ENCODE measurements around the gene DNAJA4. TPM values are rescaled to one million over a fixed set of nuclear protein-coding genes. Genes with fewer than 3 reads are reported as not detected.

Gene DNAJA4
- total RNA-seq, 2 experiments from 2014 or later = 47.0 to 48.5 TPM

- H3K27ac ChIP-seq (ENCODE audit: low read depth in 1 of 2, low read length in 2 of 2) = no peak overlapping the region
- peaks cover 0 to under 1% of the 10 kb centered on the region in 2 experiments for H3K27me3 ChIP-seq (ENCODE audit: control insufficient read depth in 1 of 2, insufficient read depth in 2 of 2, low read length in 2 of 2)
- ATAC-seq (ENCODE audit: poor library complexity) = no peak
- Mint-ChIP-seq H3K9me3 (no peaks in the 10 kb centered on the region), H3K36me3 (ENCODE audit: low read depth) (peaks cover 10% of the 10 kb centered on the region), H3K27me3 (no peaks in the 10 kb centered on the region), H3K27ac (peak overlapping the region; percentile 10), H3K4me1 (ENCODE audit: low read depth) (peaks cover 30% of the 10 kb centered on the region), H3K4me3 (peak overlapping the region; percentile 80)
- H3K9me3 ChIP-seq (ENCODE audit: control insufficient read depth in 1 of 2, insufficient read depth in 1 of 2, low read length in 2 of 2) = no peaks in the 10 kb centered on the region
- no peaks in the 10 kb centered on the region for H3K36me3 ChIP-seq (ENCODE audit: insufficient read depth, low read length)
- TF ChIP-seq CTCF (IDR thresholded peaks at IDR 0.05) = no peak
- ChIA-PET POLR2A (no interaction called here), CTCF (interaction anchor here (2.0 kb wide), 1 partner anchor 122 kb away, joined by 6 read pairs; no protein-coding TSS in a partner anchor)
- DNase-seq = no peak
- peaks cover 18% of the 10 kb centered on the region for H3K4me1 ChIP-seq (ENCODE audit: insufficient read depth, low read length)
- no peak overlapping the region for H3K4me3 ChIP-seq (ENCODE audit: low read length)
- intact Hi-C loops (cut with DNase I, micrococcal nuclease) = loop anchor here in 1 of 2 experiments (2.0 to 10.0 kb wide), 3 partner anchors 243 to 571 kb away; partner anchors contain the start of genes MORF4L1 and PSMA4
Observed at GRCh38 chr15:78301326-78301725, 37.0 kb downstream of the DNAJA4 start.

- no peak overlapping the region for H3K27ac ChIP-seq (ENCODE audit: low read depth in 1 of 2, low read length in 2 of 2)
- peak overlapping the region; percentile 80 for H3K4me3 Mint-ChIP-seq
Observed at GRCh38 chr15:78301828-78302227, 37.5 kb downstream of the DNAJA4 start.

GRCh38 chr15:78302579-78303312 lies 38.4 kb downstream of the DNAJA4 start:
- DNase-seq (no peak), ATAC-seq (ENCODE audit: poor library complexity) (no peak)
- H3K4me3 Mint-ChIP-seq = peak overlapping the region; percentile 43
- peaks cover 4% of the 10 kb centered on the region for H3K27me3 Mint-ChIP-seq
- no peak for TF ChIP-seq CTCF (IDR thresholded peaks at IDR 0.05)
- intact Hi-C loops (cut with DNase I, micrococcal nuclease) = loop anchor here in 1 of 2 experiments (10.0 kb wide), 2 partner anchors 242 to 412 kb away; partner anchors contain the start of gene PSMA4
- Histone ChIP-seq H3K36me3 (ENCODE audit: insufficient read depth, low read length) (no peaks in the 10 kb centered on the region), H3K27me3 (ENCODE audit: control insufficient read depth in 1 of 2, insufficient read depth in 2 of 2, low read length in 2 of 2) (peaks cover 0 to 3% of the 10 kb centered on the region in 2 experiments), H3K27ac (ENCODE audit: low read depth in 1 of 2, low read length in 2 of 2) (no peak overlapping the region), H3K9me3 (ENCODE audit: control insufficient read depth in 1 of 2, insufficient read depth in 1 of 2, low read length in 2 of 2) (no peaks in the 10 kb centered on the region), H3K4me3 (ENCODE audit: low read length) (no peak overlapping the region), H3K4me1 (ENCODE audit: insufficient read depth, low read length) (peaks cover 18% of the 10 kb centered on the region)
- H3K9me3 Mint-ChIP-seq = no peaks in the 10 kb centered on the region
- H3K36me3 Mint-ChIP-seq (ENCODE audit: low read depth) = peaks cover 10% of the 10 kb centered on the region
- no peak overlapping the region for H3K27ac Mint-ChIP-seq
- CTCF ChIA-PET = no interaction called here
- POLR2A ChIA-PET = no interaction called here
- H3K4me1 Mint-ChIP-seq (ENCODE audit: low read depth) = peaks cover 21% of the 10 kb centered on the region

More at GRCh38 chr15:78301828-78302227, 37.5 kb downstream of the DNAJA4 start:
- Histone ChIP-seq H3K9me3 (ENCODE audit: control insufficient read depth in 1 of 2, insufficient read depth in 1 of 2, low read length in 2 of 2) (no peaks in the 10 kb centered on the region), H3K36me3 (ENCODE audit: insufficient read depth, low read length) (no peaks in the 10 kb centered on the region), H3K27me3 (ENCODE audit: control insufficient read depth in 1 of 2, insufficient read depth in 2 of 2, low read length in 2 of 2) (peaks cover 0 to 3% of the 10 kb centered on the region in 2 experiments), H3K4me3 (ENCODE audit: low read length) (no peak overlapping the region), H3K4me1 (ENCODE audit: insufficient read depth, low read length) (peaks cover 18% of the 10 kb centered on the region)
- H3K36me3 Mint-ChIP-seq (ENCODE audit: low read depth) = peaks cover 10% of the 10 kb centered on the region
- peaks cover 27% of the 10 kb centered on the region for H3K4me1 Mint-ChIP-seq (ENCODE audit: low read depth)
- DNase-seq (no peak), ATAC-seq (ENCODE audit: poor library complexity) (no peak)
- no peaks in the 10 kb centered on the region for H3K9me3 Mint-ChIP-seq
- ChIA-PET POLR2A (no interaction called here), CTCF (interaction anchor here (0.5 to 2.0 kb wide), 2 partner anchors 61 to 121 kb away, joined by 3 to 6 read pairs; no protein-coding TSS in a partner anchor)
- no peak for TF ChIP-seq CTCF (IDR thresholded peaks at IDR 0.05)
- H3K27ac Mint-ChIP-seq = no peak overlapping the region
- H3K27me3 Mint-ChIP-seq = peaks cover 2% of the 10 kb centered on the region
- intact Hi-C loops (cut with DNase I, micrococcal nuclease) = loop anchor here in 1 of 2 experiments (2.0 to 10.0 kb wide), 3 partner anchors 243 to 571 kb away; partner anchors contain the start of genes MORF4L1 and PSMA4
